HG03039 (cell line): ENCODE data around the gene ZNF763.
"Not testable (repeated sequence)": the region's sequence is repeated elsewhere in the genome, so short reads cannot be mapped to it uniquely, and the experiment has no call there.

ENCODE experiments used
- ATAC-seq: cut with Tn5 transposase; IDR thresholded peaks from one replicate; pipeline ENCODE4 v1.9.1; 2021; ENCODE audit warnings: mild to moderate bottlenecking, moderate library complexity; ENCODE audit not compliant: unreplicated experiment

The ZNF763 gene

DNA sequence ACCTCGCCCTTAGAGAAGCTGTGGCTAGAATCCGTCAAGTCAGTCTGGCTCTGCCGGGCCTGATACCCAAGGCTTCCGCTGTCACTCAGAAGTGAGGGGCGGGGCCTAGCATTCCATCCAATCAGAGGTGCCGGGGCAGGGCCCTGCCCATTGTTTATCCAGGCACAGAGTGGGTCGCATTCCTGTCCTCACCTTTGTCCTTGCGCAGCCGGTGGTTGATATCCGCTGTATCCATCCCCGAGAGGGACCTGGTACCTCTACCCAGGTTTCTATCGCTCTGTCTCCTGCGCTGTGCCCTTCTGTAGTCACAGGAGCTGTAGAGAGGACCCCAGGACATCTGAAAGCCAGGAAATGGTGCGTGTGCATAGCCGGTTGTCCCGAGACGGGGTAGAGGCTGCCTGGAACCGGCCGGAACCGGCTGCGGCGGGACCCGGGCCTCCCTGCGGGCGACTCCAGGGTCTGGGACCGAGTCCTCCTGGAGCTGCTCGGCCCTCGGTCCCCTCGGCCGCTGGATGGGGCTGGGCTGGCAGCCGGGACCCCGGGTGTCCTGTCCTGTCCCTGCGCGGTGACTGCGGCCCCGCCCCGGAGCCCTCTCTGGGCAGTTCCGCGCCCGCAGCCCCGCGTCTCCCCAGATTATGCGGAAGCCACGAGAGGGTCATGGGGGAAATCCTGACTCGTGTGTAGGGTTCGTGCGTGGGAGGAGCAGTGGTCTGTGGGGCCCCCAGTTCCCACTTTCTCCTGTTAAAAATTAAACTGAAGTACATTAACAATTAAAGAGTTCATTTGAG lies at the start of gene ZNF763:
TSS of gene ZNF763 (plus strand) at position 183 of the 788 bp plus-strand sequence. CDS start at position 352, 169 bp downstream.
- ATAC-seq, result peak; percentile 69

DNA sequence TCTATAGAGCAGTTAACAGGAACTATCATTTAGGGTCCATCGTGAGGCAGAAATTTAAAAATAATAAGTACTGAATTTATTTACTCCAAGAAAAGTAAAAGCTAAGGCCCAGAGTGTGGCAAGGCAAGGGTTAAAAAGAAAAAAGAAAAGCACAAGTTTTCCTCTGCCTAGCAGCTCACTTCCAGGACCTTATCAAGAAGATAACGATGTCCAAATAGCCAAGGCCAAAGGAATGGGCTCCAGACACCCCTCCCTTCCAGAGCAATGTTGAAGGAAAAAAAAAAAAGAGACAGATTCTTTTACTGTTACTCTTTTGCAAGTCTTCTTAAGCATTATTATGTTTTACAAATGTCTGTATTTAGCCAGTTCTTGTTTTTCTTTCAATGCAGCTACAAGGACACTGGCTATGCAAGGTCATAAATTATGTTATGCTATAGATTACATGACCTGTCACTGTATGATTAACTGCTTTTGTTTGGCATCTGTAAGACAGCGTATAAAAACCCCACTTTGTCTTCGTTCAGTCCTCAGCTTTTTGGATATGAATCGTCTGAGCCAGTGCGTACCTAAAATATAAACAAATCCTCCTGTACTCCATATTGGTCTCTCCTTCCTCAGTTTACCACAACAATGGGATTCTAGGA lies 42.9 kb upstream of the ZNF763 start:
- no peak for ATAC-seq

DNA sequence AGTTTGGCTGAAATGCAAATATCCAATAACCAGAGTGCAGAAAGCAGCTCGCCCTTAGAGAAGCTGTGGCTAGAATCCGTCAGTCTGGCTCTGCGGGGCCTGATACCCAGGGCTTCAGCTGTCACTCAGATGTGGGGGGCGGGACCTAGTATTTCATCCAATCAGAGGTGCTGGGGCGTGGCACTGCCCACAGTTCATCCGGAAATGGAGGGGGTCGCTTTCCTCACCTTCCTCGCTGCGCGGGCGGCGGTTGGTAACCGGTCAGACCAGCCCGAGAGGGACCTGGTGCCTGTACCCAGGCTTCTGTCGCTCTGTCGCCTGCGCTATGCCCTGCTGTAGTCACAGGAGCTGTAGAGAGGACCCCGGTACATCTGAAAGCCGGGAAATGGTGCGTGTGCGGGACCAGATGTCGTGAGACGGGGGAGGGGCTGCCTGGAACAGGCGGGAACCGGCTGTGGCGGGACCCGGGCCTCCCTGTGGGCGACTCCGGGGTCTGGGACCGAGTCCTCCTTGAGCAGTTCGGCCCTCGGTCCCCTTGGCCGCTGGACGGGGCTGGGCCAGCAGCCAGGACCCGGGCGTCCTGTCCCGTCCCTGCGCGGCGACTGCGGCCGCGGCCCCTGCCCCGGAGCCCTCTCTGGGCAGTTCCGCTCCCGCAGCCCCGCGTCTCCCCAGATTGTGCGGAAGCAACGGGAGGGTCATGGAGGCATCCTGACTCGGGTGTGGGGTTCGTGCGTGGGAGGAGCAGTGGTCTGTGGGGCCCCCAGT lies 39.8 kb upstream of the ZNF763 start, which contains the start of gene ZNF700:
TSS of gene ZNF700 (plus strand) at position 222 of the 765 bp plus-strand sequence. CDS start at position 326, 104 bp downstream.
- ATAC-seq, result peak; percentile 88

DNA sequence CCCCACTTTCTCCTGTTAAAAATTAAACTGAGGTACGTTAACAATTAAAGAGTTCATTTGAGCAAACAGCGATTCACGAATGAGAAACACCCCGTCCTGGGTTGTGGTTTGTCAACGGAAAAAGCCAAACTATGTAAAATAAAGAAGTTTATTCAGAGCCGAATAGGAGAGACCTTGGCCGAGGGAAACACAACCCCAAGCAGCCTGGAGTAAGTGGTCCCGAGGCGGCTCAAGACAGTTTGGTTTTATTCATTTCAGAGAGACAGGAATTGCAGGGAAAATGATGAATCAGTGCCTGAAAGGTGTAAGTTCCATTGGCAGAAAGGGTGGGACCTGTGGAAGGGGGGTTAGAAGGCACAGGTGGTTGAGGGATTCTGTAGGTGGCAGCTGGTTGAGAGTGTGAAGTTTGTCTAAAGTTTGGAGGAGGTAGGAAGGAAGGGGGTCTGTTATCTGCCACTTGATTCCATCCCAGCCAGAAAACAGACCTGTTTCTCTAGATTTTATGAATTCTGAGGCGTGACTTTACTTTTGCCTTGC lies 39.1 kb upstream of the ZNF763 start:
- ATAC-seq, result not testable (repeated sequence)

DNA sequence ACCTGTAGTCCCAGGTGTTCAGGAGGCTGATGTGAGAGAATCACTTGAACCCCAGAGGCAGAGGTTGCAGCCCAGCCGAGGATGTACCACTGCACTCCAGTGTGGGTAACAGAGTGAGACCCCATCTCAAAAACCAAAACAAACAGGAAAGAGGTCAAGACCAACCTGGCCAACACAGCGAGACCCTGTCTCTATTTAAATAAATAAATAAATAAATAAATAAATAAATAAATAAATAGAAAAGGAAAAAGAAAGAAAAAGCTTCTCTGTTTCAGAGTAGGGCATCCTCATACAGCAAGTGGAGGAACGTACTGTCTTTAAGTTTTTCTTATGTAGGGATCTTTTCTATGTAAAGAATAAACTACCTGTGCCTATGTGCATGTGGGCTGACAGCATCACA lies 37.6 kb upstream of the ZNF763 start:
- no peak for ATAC-seq

DNA sequence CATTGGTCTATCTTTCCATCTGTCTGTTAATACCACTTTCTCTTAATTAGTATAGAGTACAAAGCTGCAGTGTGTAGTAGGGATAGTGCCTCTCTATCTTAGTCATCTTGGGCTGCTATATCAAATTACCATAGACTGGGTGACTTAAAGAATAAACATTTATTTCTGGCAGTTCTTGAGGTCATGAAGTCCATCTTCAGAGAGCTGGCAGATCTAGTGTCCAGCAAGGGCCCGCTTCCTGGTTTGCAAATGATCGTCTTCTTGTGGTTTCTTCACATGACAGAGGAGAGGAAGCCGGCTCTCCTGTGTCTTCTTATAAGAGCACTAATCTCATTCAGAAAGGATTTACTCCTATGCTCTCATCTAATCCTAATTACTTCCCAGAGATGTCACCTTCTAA lies 33.8 kb upstream of the ZNF763 start:
- no peak for ATAC-seq

DNA sequence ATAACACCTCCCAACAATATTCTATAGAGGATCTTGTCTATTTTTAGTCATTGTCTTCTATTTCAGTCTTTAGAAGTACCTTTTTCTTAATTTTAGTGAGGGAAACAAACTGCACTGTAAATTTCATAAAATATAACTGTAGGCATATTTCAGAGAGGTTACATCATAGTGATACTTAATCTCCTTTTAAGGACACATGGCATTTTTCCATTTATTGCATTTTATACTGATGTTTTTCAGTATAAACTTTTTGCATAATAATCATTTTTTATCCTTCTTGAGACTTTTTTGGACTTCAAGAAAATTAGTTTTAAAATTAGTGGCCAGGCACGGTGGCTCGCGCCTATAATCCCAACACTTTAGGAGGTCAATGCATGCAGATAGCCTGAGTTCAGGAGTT lies 33.3 kb upstream of the ZNF763 start:
- ATAC-seq, result no peak

DNA sequence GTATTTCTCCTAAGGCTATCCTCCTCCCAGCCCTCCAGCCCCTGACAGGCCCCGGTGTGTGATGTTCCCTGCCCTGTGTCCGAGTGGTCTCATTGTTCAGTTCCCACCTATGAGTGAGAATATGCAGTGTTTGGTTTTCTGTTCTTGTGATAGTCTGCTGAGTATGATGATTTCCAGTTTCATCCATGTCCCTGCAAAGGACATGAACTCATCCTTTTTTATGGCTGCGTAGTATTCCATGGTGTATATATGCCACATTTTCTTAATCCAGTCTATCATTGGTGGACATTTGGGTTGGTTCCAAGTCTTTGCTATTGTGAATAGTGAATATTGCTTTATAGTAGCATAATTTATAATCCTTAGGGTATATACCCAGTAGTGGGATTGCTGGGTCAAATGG lies 29.0 kb upstream of the ZNF763 start:
- not testable (repeated sequence) for ATAC-seq

GRCh38 chr19:11938383-11938782 lies 26.5 kb upstream of the ZNF763 start:
- ATAC-seq, result not testable (repeated sequence)

DNA sequence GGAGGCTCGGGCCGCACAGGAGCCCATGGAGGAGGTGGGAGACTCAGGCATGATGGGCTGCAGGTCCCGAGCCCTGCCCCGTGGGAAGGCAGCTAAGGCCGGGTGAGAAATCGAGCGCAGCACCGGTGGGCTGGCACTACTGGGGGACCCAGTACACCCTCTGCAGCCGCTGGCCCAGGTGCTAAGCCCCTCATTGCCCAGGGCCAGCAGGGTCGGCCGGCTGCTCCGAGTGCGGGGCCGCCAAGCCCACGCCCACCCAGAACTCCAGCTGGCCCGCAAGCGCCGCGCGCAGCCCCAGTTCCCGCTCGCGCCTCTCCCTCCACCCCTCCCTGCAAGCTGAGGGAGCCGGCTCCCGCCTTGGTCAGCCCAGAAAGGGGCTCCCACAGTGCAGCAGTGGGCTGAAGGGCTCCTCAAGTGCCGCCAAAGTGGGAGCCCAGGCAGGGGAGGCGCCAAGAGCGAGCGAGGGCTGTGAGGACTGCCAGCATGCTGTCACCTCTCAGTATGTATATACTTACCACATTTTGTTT lies 23.4 kb upstream of the ZNF763 start:
- not testable (repeated sequence) for ATAC-seq

GRCh38 chr19:11942008-11942842 lies 22.6 kb upstream of the ZNF763 start:
- no peak for ATAC-seq

GRCh38 chr19:11942843-11943108 lies 22.1 kb upstream of the ZNF763 start:
- ATAC-seq, result no peak

DNA sequence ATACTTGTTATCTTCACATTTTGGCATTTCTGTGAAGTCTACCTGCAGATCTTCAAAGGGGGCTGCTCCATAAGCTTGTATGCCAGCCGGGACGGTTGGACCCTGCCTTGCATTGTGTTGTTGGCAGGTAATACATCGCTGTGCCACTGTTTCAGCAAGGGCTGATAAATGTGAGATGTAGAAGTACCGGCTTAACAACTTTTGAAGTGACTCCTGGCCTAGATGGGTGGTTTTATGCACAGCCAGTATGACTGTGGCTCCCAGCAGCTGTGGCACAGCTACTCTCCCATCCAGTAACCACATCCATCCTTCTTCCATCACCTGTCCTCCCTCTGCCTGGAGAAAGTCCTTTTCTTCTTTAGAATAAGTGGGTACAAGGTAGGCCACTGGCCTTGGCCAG lies 20.2 kb upstream of the ZNF763 start:
- ATAC-seq, result no peak

- no peak for ATAC-seq
These were observed 16.2 kb upstream of the ZNF763 start for GRCh38 chr19:11948646-11949045.

- ATAC-seq, result no peak
These were observed 15.6 kb upstream of the ZNF763 start for GRCh38 chr19:11949201-11949600.

- ATAC-seq, result not testable (repeated sequence)
These were observed 15.2 kb upstream of the ZNF763 start for GRCh38 chr19:11949614-11950080.

GRCh38 chr19:11950312-11950711 lies 14.5 kb upstream of the ZNF763 start:
- no peak for ATAC-seq

- no peak for ATAC-seq
These were observed 1.1 kb upstream of the ZNF763 start for GRCh38 chr19:11963566-11964355.

- no peak for ATAC-seq
These were observed 363 bp upstream of the ZNF763 start for GRCh38 chr19:11964496-11964857.
